ENCODE data around the gene HPCAL1.

HPCAL1 gene

GRCh38 chr2:10300997-10301940, 1.4 kb upstream of the HPCAL1 start:
- peak in 1 of 2 donors; percentile 12 for DNase-seq (ENCODE audit: extremely low read depth in 1 of 2, low read depth in 1 of 2)

GRCh38 chr2:10301941-10302478, 694 bp upstream of the HPCAL1 start:
- peak in 1 of 2 donors; percentile 2 for DNase-seq (ENCODE audit: extremely low read depth in 1 of 2, low read depth in 1 of 2)

- no peak for DNase-seq (ENCODE audit: extremely low read depth in 1 of 2, low read depth in 1 of 2)
Observed at GRCh38 chr2:10303181-10303693, 533 bp downstream of the HPCAL1 start.

- DNase-seq (ENCODE audit: extremely low read depth in 1 of 2, low read depth in 1 of 2), result no peak
Observed at GRCh38 chr2:10303694-10304378, 1.1 kb downstream of the HPCAL1 start.

- DNase-seq (ENCODE audit: extremely low read depth in 1 of 2, low read depth in 1 of 2), result no peak
Observed at GRCh38 chr2:10304458-10305253, 2.0 kb downstream of the HPCAL1 start.

- no peak for DNase-seq (ENCODE audit: extremely low read depth in 1 of 2, low read depth in 1 of 2)
Observed at GRCh38 chr2:10305254-10305635, 2.5 kb downstream of the HPCAL1 start.

- DNase-seq (ENCODE audit: extremely low read depth in 1 of 2, low read depth in 1 of 2), result no peak
Observed at GRCh38 chr2:10305715-10306114, 3.0 kb downstream of the HPCAL1 start.

- no peak for DNase-seq (ENCODE audit: extremely low read depth in 1 of 2, low read depth in 1 of 2)
Observed at GRCh38 chr2:10306901-10307463, 4.3 kb downstream of the HPCAL1 start.

GRCh38 chr2:10307561-10308156, 5.0 kb downstream of the HPCAL1 start:
- DNase-seq (ENCODE audit: extremely low read depth in 1 of 2, low read depth in 1 of 2), result no peak

- DNase-seq (ENCODE audit: extremely low read depth in 1 of 2, low read depth in 1 of 2), result no peak
Observed at GRCh38 chr2:10308866-10309265, 6.2 kb downstream of the HPCAL1 start.

- DNase-seq (ENCODE audit: extremely low read depth in 1 of 2, low read depth in 1 of 2), result no peak
Observed at GRCh38 chr2:10309286-10309685, 6.6 kb downstream of the HPCAL1 start.

- no peak for DNase-seq (ENCODE audit: extremely low read depth in 1 of 2, low read depth in 1 of 2)
Observed at GRCh38 chr2:10310309-10310888, 7.7 kb downstream of the HPCAL1 start.

GRCh38 chr2:10311736-10312135, 9.0 kb downstream of the HPCAL1 start:
- DNase-seq (ENCODE audit: extremely low read depth in 1 of 2, low read depth in 1 of 2), result no peak

- no peak for DNase-seq (ENCODE audit: extremely low read depth in 1 of 2, low read depth in 1 of 2)
Observed at GRCh38 chr2:10312437-10312957, 9.8 kb downstream of the HPCAL1 start.

- DNase-seq (ENCODE audit: extremely low read depth in 1 of 2, low read depth in 1 of 2), result no peak
Observed at GRCh38 chr2:10316336-10316735, 13.6 kb downstream of the HPCAL1 start.

- DNase-seq (ENCODE audit: extremely low read depth in 1 of 2, low read depth in 1 of 2), result no peak
Observed at GRCh38 chr2:10316860-10317259, 14.2 kb downstream of the HPCAL1 start.

- DNase-seq (ENCODE audit: extremely low read depth in 1 of 2, low read depth in 1 of 2), result no peak
Observed at GRCh38 chr2:10317646-10318045, 14.9 kb downstream of the HPCAL1 start.

GRCh38 chr2:10318345-10318744, 15.6 kb downstream of the HPCAL1 start:
- no peak for DNase-seq (ENCODE audit: extremely low read depth in 1 of 2, low read depth in 1 of 2)

- no peak for DNase-seq (ENCODE audit: extremely low read depth in 1 of 2, low read depth in 1 of 2)
Observed at GRCh38 chr2:10319892-10320574, 17.3 kb downstream of the HPCAL1 start.
